ENCODE data around the gene STAU1. TPM values are rescaled to one million over a fixed set of nuclear protein-coding genes. Genes with fewer than 3 reads are reported as not detected.

STAU1 gene
- total and polyA plus RNA-seq, 2 of the 13 experiments (the other 11 are each of a cell fraction or from before 2014, with no cell fraction given) = 119 to 133 TPM

DNA sequence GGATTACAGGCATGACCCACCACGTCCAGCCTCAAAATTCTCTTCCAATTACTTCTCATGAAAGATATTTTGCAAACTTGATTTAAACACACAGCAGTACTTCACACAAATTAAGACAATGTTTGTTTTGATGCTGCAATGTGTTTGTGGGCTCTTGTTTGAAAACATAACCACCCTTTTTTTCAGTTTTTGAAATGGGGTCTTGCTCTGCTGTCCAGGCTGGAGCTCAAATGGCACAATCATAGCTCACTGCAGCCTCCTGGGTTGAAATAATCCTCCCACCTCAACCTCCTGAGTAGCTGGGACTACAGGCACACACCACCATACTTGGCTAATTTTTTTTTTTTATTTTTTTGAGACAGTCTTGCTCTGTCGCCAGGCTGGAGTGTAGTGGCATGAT, 31.0 kb downstream of the STAU1 start:
- intact Hi-C loops (cut with micrococcal nuclease; ENCODE audit: unreplicated experiment) (no loop called here), in situ Hi-C loops (cut with HindIII; ENCODE audit: extremely low pct_ligation_motif_present, low pct_unique_long_range_greater_than_20kb) (no loop called here)
- Histone ChIP-seq H2AFZ (ENCODE audit: low read length) (no peak overlapping the region), H3K4me2 (ENCODE audit: low read depth, low read length) (no peak overlapping the region), H4K20me1 (ENCODE audit: insufficient read depth, low read length) (peaks cover 64% of the 10 kb centered on the region), H3K9me3 (ENCODE audit: low read length) (no peaks in the 10 kb centered on the region), H3K4me1 (ENCODE audit: insufficient read depth, low read length) (peaks cover 55% of the 10 kb centered on the region), H3K36me3 (replicated peaks in 1 of 2; ENCODE audit: control insufficient read depth in 1 of 2, insufficient read depth in 2 of 2, low read length in 2 of 2) (peaks cover 18 to 36% of the 10 kb centered on the region in 2 experiments), H3K9ac (ENCODE audit: insufficient read depth, low read depth, low read length) (no peak overlapping the region), H3K27me3 (ENCODE audit: control insufficient read depth in 1 of 2, insufficient read depth in 2 of 2, low read length in 2 of 2) (no peaks in the 10 kb centered on the region), H3K27ac (ENCODE audit: extremely low read length, insufficient read depth, low read length) (no peak overlapping the region), H3K4me3 (replicated peaks in 1 of 3; ENCODE audit: insufficient read depth in 1 of 3, low read depth in 2 of 3, low read length in 3 of 3) (no peak overlapping the region), H3K79me2 (ENCODE audit: insufficient read depth, low read length) (peaks cover 82% of the 10 kb centered on the region)
- ChIA-PET POLR2A (interaction anchor here (1.3 kb wide), 1 partner anchor 121 kb away, joined by 3 read pairs; the partner anchor contains the start of gene ZNFX1), CTCF (ENCODE audit: low intra/inter-chr PET ratio, low total read pairs) (no interaction called here)
- WGBS (ENCODE audit: low lambda C conversion rate) = 98% methylated on average over 2 of the region's 2 CpGs
- DNase-seq (ENCODE audit: low spot score) = no peak
- BruUV-seq (replicated peaks) = no TSS peak
- ATAC-seq = no peak
- peak; percentile 58 for TF ChIP-seq RBM22 (optimal IDR thresholded peaks at IDR 0.05; ENCODE audit: low read length)
- TF ChIP-seq ZNF121 (CRISPR knock-in tag; IDR thresholded peaks at IDR 0.05) = peak; percentile 95
- TF ChIP-seq, protein P1, sequence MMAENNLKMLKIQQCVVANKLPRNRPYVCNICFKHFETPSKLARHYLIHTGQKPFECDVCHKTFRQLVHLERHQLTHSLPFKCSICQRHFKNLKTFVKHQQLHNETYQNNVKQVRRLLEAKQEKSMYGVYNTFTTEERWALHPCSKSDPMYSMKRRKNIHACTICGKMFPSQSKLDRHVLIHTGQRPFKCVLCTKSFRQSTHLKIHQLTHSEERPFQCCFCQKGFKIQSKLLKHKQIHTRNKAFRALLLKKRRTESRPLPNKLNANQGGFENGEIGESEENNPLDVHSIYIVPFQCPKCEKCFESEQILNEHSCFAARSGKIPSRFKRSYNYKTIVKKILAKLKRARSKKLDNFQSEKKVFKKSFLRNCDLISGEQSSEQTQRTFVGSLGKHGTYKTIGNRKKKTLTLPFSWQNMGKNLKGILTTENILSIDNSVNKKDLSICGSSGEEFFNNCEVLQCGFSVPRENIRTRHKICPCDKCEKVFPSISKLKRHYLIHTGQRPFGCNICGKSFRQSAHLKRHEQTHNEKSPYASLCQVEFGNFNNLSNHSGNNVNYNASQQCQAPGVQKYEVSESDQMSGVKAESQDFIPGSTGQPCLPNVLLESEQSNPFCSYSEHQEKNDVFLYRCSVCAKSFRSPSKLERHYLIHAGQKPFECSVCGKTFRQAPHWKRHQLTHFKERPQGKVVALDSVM (CRISPR knock-in tag; IDR thresholded peaks at IDR 0.05) = peak; percentile 28; the same call in 1 of the 2 replicates
- TF ChIP-seq, protein P2, sequence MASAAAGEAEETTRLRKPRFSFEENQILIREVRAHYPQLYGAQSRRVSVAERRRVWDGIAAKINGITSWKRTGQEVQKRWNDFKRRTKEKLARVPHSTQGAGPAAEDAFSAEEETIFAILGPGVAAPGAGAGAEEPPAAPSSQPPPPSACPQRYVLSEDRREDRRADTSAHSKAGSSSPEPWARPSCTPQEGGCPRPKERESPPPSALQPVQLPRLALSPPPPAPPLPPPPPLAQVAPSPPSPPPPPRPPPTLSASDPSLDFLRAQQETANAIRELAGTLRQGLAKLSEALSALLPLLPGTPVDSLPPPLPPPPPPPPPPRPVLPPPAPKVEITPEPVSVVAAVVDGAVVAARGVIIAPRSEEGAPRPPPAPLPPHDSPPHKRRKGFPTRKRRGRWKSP (CRISPR knock-in tag; IDR thresholded peaks at IDR 0.05) = 0 out of 2 replicates have a peak, but pooled peaks have one; percentile 8
- 0 out of 2 replicates have a peak, but pooled peaks have one; percentile 26 for TF ChIP-seq ZMYM3 (CRISPR knock-in tag; IDR thresholded peaks at IDR 0.05)
- TF ChIP-seq HOXA7 (CRISPR knock-in tag; IDR thresholded peaks at IDR 0.05) = no peak
- no peak for TF ChIP-seq ZNF713 (CRISPR knock-in tag; IDR thresholded peaks at IDR 0.05)
- FAIRE-seq = no peak
